GM19467 (cell line): ENCODE data around the gene ARHGEF2.

Source experiments
- ATAC-seq: cut with Tn5 transposase; IDR thresholded peaks from one replicate; pipeline ENCODE4 v1.9.1; 2021; ENCODE audit warnings: mild to moderate bottlenecking, moderate library complexity; ENCODE audit not compliant: unreplicated experiment

Gene ARHGEF2

GRCh38 chr1:155913969-155914757, 64.2 kb downstream of the ARHGEF2 start:
- ATAC-seq, result no peak

GRCh38 chr1:155912056-155912536, 66.3 kb downstream of the ARHGEF2 start:
- no peak for ATAC-seq

GRCh38 chr1:155911156-155912055, 66.9 kb downstream of the ARHGEF2 start, which contains the start of gene RIT1:
Gene RIT1, minus strand, starts transcription at chr1:155911349. Its CDS starts 588 bp downstream, at chr1:155910761.
- ATAC-seq, result peak; percentile 79

GRCh38 chr1:155910621-155911121, 67.7 kb downstream of the ARHGEF2 start:
- no peak for ATAC-seq

GRCh38 chr1:155909894-155910293, 68.5 kb downstream of the ARHGEF2 start:
- no peak for ATAC-seq

GRCh38 chr1:155904261-155904660, 74.1 kb downstream of the ARHGEF2 start:
- ATAC-seq, result no peak

- no peak for ATAC-seq
Observed at GRCh38 chr1:155900161-155900560, 78.2 kb downstream of the ARHGEF2 start.

GRCh38 chr1:155899683-155900082, 78.7 kb downstream of the ARHGEF2 start:
- ATAC-seq, result no peak

- no peak for ATAC-seq
Observed at GRCh38 chr1:155898888-155899287, 79.5 kb downstream of the ARHGEF2 start.

- no peak for ATAC-seq
Observed at GRCh38 chr1:155897746-155898145, 80.6 kb downstream of the ARHGEF2 start.
